Prostate gland (tissue), 2 donors: ENCODE measurements around the gene TXNDC12.

ENCODE experiments used
- POLR2A ChIP-seq: fragments of 450-650 bp; IDR thresholded peaks from one replicate; pipeline ENCODE4 v1.6.1; 2016; ENCODE audit warnings: antibody characterized with exemption, mild to moderate bottlenecking
- POLR2AphosphoS5 ChIP-seq: sonication (generic); formaldehyde crosslinking; IDR thresholded peaks from one replicate; pipeline ENCODE4 v1.6.1; 2017; ENCODE audit warnings: antibody characterized with exemption
- TF ChIP-seq, protein P1 (sequence below), 4 experiments: fragments of 200-600 bp in 2 of 4; fragments of 450-650 bp in 2 of 4; sonication (generic) in 2 of 4; IDR thresholded peaks; 1 replicate in 3 of 4; 2 replicates in 1 of 4; pipeline ENCODE4 v1.5.1; 2016 to 2019; ENCODE audit warnings: antibody characterized with exemption in 4 of 4, mild to moderate bottlenecking in 2 of 4, moderate library complexity in 2 of 4

GRCh38 chr1:51990478-51990965 is 64.5 kb downstream of the TXNDC12 start, which contains the start of gene RAB3B:
- TF ChIP-seq, protein P1, sequence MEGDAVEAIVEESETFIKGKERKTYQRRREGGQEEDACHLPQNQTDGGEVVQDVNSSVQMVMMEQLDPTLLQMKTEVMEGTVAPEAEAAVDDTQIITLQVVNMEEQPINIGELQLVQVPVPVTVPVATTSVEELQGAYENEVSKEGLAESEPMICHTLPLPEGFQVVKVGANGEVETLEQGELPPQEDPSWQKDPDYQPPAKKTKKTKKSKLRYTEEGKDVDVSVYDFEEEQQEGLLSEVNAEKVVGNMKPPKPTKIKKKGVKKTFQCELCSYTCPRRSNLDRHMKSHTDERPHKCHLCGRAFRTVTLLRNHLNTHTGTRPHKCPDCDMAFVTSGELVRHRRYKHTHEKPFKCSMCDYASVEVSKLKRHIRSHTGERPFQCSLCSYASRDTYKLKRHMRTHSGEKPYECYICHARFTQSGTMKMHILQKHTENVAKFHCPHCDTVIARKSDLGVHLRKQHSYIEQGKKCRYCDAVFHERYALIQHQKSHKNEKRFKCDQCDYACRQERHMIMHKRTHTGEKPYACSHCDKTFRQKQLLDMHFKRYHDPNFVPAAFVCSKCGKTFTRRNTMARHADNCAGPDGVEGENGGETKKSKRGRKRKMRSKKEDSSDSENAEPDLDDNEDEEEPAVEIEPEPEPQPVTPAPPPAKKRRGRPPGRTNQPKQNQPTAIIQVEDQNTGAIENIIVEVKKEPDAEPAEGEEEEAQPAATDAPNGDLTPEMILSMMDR (IDR thresholded peaks at IDR 0.05) = no peak
- TF ChIP-seq POLR2AphosphoS5 (peak; percentile 41), POLR2A (no peak)
